ENCODE results near the gene EIF5A.

EIF5A gene

GRCh38 chr17:7285679-7286078 lies 21.7 kb upstream of the EIF5A start:
- no peak for DNase-seq

- no peak for DNase-seq
Measured at GRCh38 chr17:7289256-7290032, 18.0 kb upstream of the EIF5A start.

- no peak for DNase-seq
Measured at GRCh38 chr17:7290166-7290565, 17.3 kb upstream of the EIF5A start.

- no peak for DNase-seq
Measured at GRCh38 chr17:7290685-7291084, 16.7 kb upstream of the EIF5A start.

GRCh38 chr17:7292194-7292593 lies 15.2 kb upstream of the EIF5A start:
- DNase-seq = no peak

- no peak for DNase-seq
Measured at GRCh38 chr17:7292729-7293128, 14.7 kb upstream of the EIF5A start.

GRCh38 chr17:7293159-7293558 lies 14.3 kb upstream of the EIF5A start:
- DNase-seq = no peak

GRCh38 chr17:7293816-7294613 lies 13.4 kb upstream of the EIF5A start:
- DNase-seq = no peak

- peak; percentile 87 for DNase-seq
Measured at GRCh38 chr17:7294614-7295153, 12.7 kb upstream of the EIF5A start, which contains the start of gene YBX2. Gene YBX2 (minus strand): TSS chr17:7294639. CDS start chr17:7294500, 139 bp downstream.

GRCh38 chr17:7295230-7296180 lies 11.9 kb upstream of the EIF5A start:
- no peak for DNase-seq

- peak; percentile 80 for DNase-seq
Measured at GRCh38 chr17:7296189-7296861, 11.1 kb upstream of the EIF5A start.

GRCh38 chr17:7304179-7304578 lies 3.2 kb upstream of the EIF5A start:
- DNase-seq = no peak

- DNase-seq = peak; percentile 62
Measured at GRCh38 chr17:7307686-7308624, 527 bp downstream of the EIF5A start.

- peak; percentile 90 for DNase-seq
Measured at GRCh38 chr17:7308625-7309433, 1.4 kb downstream of the EIF5A start.

- DNase-seq = no peak
Measured at GRCh38 chr17:7309628-7310027, 2.2 kb downstream of the EIF5A start.

- DNase-seq = no peak
Measured at GRCh38 chr17:7311110-7311705, 3.8 kb downstream of the EIF5A start.

- DNase-seq = no peak
Measured at GRCh38 chr17:7312432-7313087, 5.1 kb downstream of the EIF5A start.

- peak; percentile 46 for DNase-seq
Measured at GRCh38 chr17:7313088-7313889, 5.9 kb downstream of the EIF5A start.
